HG03558 (cell line): ENCODE data around the gene KCTD6.
"Not testable (repeated sequence)": the region's sequence is repeated elsewhere in the genome, so short reads cannot be mapped to it uniquely, and the experiment has no call there.

Experiments used
- ATAC-seq: cut with Tn5 transposase; IDR thresholded peaks from one replicate; pipeline ENCODE4 v1.9.1; 2021; ENCODE audit warnings: moderate number of reproducible peaks; ENCODE audit not compliant: unreplicated experiment; ENCODE audit errors: extremely low read depth

Gene KCTD6

GRCh38 chr3:58521917-58522631 is 30.2 kb downstream of the KCTD6 start:
- no peak for ATAC-seq

- ATAC-seq = no peak
These were observed 31.0 kb downstream of the KCTD6 start for GRCh38 chr3:58522759-58523425.

- ATAC-seq = no peak
These were observed 32.5 kb downstream of the KCTD6 start for GRCh38 chr3:58524326-58524888.

GRCh38 chr3:58526515-58526957 is 34.6 kb downstream of the KCTD6 start:
- ATAC-seq = no peak

- not testable (repeated sequence) for ATAC-seq
These were observed 35.5 kb downstream of the KCTD6 start for GRCh38 chr3:58527440-58527839.

- no peak for ATAC-seq
These were observed 36.7 kb downstream of the KCTD6 start for GRCh38 chr3:58528629-58529028.

GRCh38 chr3:58529516-58530353 is 37.8 kb downstream of the KCTD6 start:
- no peak for ATAC-seq

- ATAC-seq = no peak
These were observed 38.5 kb downstream of the KCTD6 start for GRCh38 chr3:58530354-58530865.

GRCh38 chr3:58531555-58531954 is 39.7 kb downstream of the KCTD6 start:
- no peak for ATAC-seq

- no peak for ATAC-seq
These were observed 40.1 kb downstream of the KCTD6 start for GRCh38 chr3:58531956-58532355.

- peak; percentile 89 for ATAC-seq
These were observed 40.9 kb downstream of the KCTD6 start for GRCh38 chr3:58532794-58533220.

- no peak for ATAC-seq
These were observed 42.9 kb downstream of the KCTD6 start for GRCh38 chr3:58534592-58535494.

- no peak for ATAC-seq
These were observed 43.9 kb downstream of the KCTD6 start for GRCh38 chr3:58535531-58536500.

GRCh38 chr3:58536501-58537411 is 44.9 kb downstream of the KCTD6 start, which contains the start of gene ACOX2:
ACOX2 (minus strand) TSS chr3:58537190; CDS start chr3:58535106, 2,084 bp downstream.
- ATAC-seq = no peak

- ATAC-seq = no peak
These were observed 45.8 kb downstream of the KCTD6 start for GRCh38 chr3:58537412-58538301.

GRCh38 chr3:58539626-58540025 is 47.7 kb downstream of the KCTD6 start:
- ATAC-seq = no peak
